ENCODE data around the gene UCN2. TPM values are rescaled to one million over a fixed set of nuclear protein-coding genes. Genes with fewer than 3 reads are reported as not detected.

Gene UCN2
- total and polyA plus RNA-seq, 2 of the 8 experiments (the other 6 are each of a cell fraction or from before 2014, with no cell fraction given), result 0.14 TPM; not detected in 1

GRCh38 chr3:48560648-48561018, 2.9 kb downstream of the UCN2 start:
- Histone ChIP-seq H3K4ac (replicated peaks; ENCODE audit: insufficient read length, low read depth, low read length) (peak overlapping the region; percentile 1), H2BK120ac (replicated peaks; ENCODE audit: low read depth, low read length) (no peak overlapping the region), H3K9me3 (ENCODE audit: insufficient read depth in 2 of 2, low read depth in 1 of 2, low read length in 1 of 2) (no peaks in the 10 kb centered on the region), H3K36me3 (ENCODE audit: control insufficient read depth in 2 of 4, insufficient read depth in 4 of 4, low read length in 3 of 4) (no peaks in the 10 kb centered on the region), H2BK5ac (ENCODE audit: low read depth, low read length) (peak overlapping the region; percentile 88), H3K79me1 (ENCODE audit: low read depth, low read length) (peaks cover 4% of the 10 kb centered on the region; the same call in 1 of the 2 replicates), H2BK12ac (ENCODE audit: low read depth, low read length) (peak overlapping the region; percentile 99), H3K23me2 (ENCODE audit: low read depth, low read length) (peaks cover 2% of the 10 kb centered on the region; the same call in 1 of the 2 replicates), H3K56ac (replicated peaks; ENCODE audit: insufficient read length, low read depth, low read length) (no peak overlapping the region), H3K9ac (replicated peaks in 1 of 4; ENCODE audit: extremely low read depth in 1 of 4, low read depth in 3 of 4, low read length in 3 of 4) (no peak overlapping the region; a peak in 3 of 7 replicates), H2AK5ac (ENCODE audit: low read depth, low read length) (peak overlapping the region; percentile 69; the same call in 1 of the 2 replicates), H4K20me1 (replicated peaks in 1 of 2; ENCODE audit: control insufficient read depth in 1 of 2, insufficient read depth in 2 of 2, low read length in 2 of 2) (no peaks in the 10 kb centered on the region), H3K4me2 (ENCODE audit: insufficient read depth in 1 of 2, low read depth in 2 of 2, low read length in 2 of 2) (peak overlapping the region; percentile 59 to 64), H2BK15ac (ENCODE audit: low read length) (peak overlapping the region; percentile 100; the same call in 1 of the 2 replicates), H3K4me3 (ENCODE audit: extremely low read depth in 1 of 4, insufficient read depth in 2 of 4, low read depth in 3 of 4, low read length in 4 of 4) (peak overlapping the region in 1 of 4 experiments; percentile 46; a peak in 3 of 8 replicates), H2BK20ac (ENCODE audit: low read length) (peak overlapping the region; percentile 92), H3K79me2 (ENCODE audit: control insufficient read depth in 1 of 2, insufficient read depth in 2 of 2, low read length in 2 of 2) (peaks cover 0 to 4% of the 10 kb centered on the region in 2 experiments; a peak in 1 of 4 replicates), H4K8ac (ENCODE audit: extremely low read depth, insufficient read depth, low read length) (no peak overlapping the region), H2AFZ (ENCODE audit: low read length) (no peak overlapping the region), H3K4me1 (replicated peaks in 1 of 4; ENCODE audit: control insufficient read depth in 3 of 4, insufficient read depth in 4 of 4, low read length in 3 of 4) (peaks cover 4 to 34% (median 20%) of the 10 kb centered on the region in 4 experiments), H4K91ac (replicated peaks; ENCODE audit: insufficient read length, low read length) (peak overlapping the region; percentile 25), H3K23ac (ENCODE audit: insufficient read length) (no peak overlapping the region), H3K14ac (ENCODE audit: insufficient read length) (no peak overlapping the region), H4K5ac (ENCODE audit: insufficient read length, low read depth, low read length) (peak overlapping the region; percentile 44), H3K27ac (ENCODE audit: low read depth, low read length) (no peak overlapping the region), H3K27me3 (replicated peaks in 1 of 4; ENCODE audit: control insufficient read depth in 3 of 4, extremely low read depth in 1 of 4, insufficient read depth in 3 of 4, low read length in 3 of 4) (no peaks in the 10 kb centered on the region), H3K18ac (ENCODE audit: extremely low read depth, low read length) (peak overlapping the region; percentile 71)
- 80% methylated on average over 1 of the region's 5 CpGs; no CpG with 5 or more reads in 1 of the 2 experiments for WGBS, 2 experiments (ENCODE audit: extremely low coverage in 1 of 2, insufficient coverage in 1 of 2, insufficient read length in 1 of 2, insufficient replicate concordance in 2 of 2, low coverage in 1 of 2, low lambda C conversion rate in 2 of 2, missing lambda C conversion rate in 1 of 2)
- DNase-seq (ENCODE audit: low read depth in 1 of 2, low spot score in 2 of 2), result no peak
- ChIA-PET POLR2A (ENCODE audit: partially characterized antibody) (interaction anchor here (0.7 to 1.6 kb wide), 11 partner anchors 15 to 320 kb away, joined by 3 to 6 read pairs (median 4); partner anchors contain the start of genes CCDC51, TMA7, UQCRC1 and ZNF589), CTCF (ENCODE audit: partially characterized antibody) (interaction anchor here (0.7 to 6.7 kb wide), 17 partner anchors 8 to 173 kb away, joined by 3 to 52 read pairs (median 4); partner anchors contain the start of genes CCDC51, SLC26A6 and TMA7)
- no peak for FAIRE-seq
- TF ChIP-seq POLR2A (IDR thresholded peaks at IDR 0.05; ENCODE audit: control extremely low read depth in 1 of 2, low read depth in 2 of 2, low read length in 2 of 2) (no peak), ATF3 (IDR thresholded peaks at IDR 0.05; ENCODE audit: insufficient read depth, low read depth, low read length) (no peak), HDAC6 (IDR thresholded peaks at IDR 0.05; ENCODE audit: low read depth, low read length) (no peak), POLR2AphosphoS5 (IDR thresholded peaks at IDR 0.05; ENCODE audit: low read depth, low read length) (no peak), JUND (IDR thresholded peaks at IDR 0.05; ENCODE audit: low read length) (no peak), SUZ12 (IDR thresholded peaks at IDR 0.05; ENCODE audit: low read length) (no peak), ATF2 (IDR thresholded peaks at IDR 0.05; ENCODE audit: low read length) (no peak), HDAC2 (IDR thresholded peaks at IDR 0.05; ENCODE audit: borderline replicate concordance in 1 of 2, low read depth in 2 of 2, low read length in 2 of 2) (no peak), RNF2 (IDR thresholded peaks at IDR 0.05; ENCODE audit: borderline replicate concordance, low read depth, low read length, missing control alignments, poor library complexity, severe bottlenecking) (no peak), GTF2F1 (IDR thresholded peaks at IDR 0.05; ENCODE audit: borderline replicate concordance, low read depth, low read length) (no peak), BACH1 (IDR thresholded peaks at IDR 0.05; ENCODE audit: low read length) (no peak)

All from H1 (cell line).